HepG2 (cell line): ENCODE data around the gene SERPINF2. TPM values are rescaled to one million over a fixed set of nuclear protein-coding genes. Genes with fewer than 3 reads are reported as not detected.
A peak's percentile ranks its signal among the peaks of the same experiment; 100 is the strongest.

Source experiments
- ARID4A ChIP-seq: sonication (generic); formaldehyde crosslinking; IDR thresholded peaks from 2 replicates; pipeline ENCODE4 v1.5.0; 2020; ENCODE audit warnings: mild to moderate bottlenecking, missing genetic modification reagents, borderline replicate concordance
- CREB1 ChIP-seq, 2 experiments: fragments of 450-650 bp in 1 of 2; IDR thresholded peaks; 2 replicates each; pipeline ENCODE4 v1.6.1; 2016 to 2017; ENCODE audit warnings: control low read depth in 1 of 2, mild to moderate bottlenecking in 1 of 2, missing compliant biosample characterization in 1 of 2, missing genetic modification characterization in 1 of 2
- DMTF1 ChIP-seq: sonication (generic); formaldehyde crosslinking; IDR thresholded peaks from 2 replicates; pipeline ENCODE4 v1.4.0; 2020; ENCODE audit warnings: mild to moderate bottlenecking, missing genetic modification reagents
- EZH2 ChIP-seq: conservative IDR thresholded peaks from 2 replicates; pipeline ENCODE4 v1.6.1; 2012; ENCODE audit warnings: mild to moderate bottlenecking, low read depth, low read length, moderate library complexity
- HCFC1 ChIP-seq: fragments of 150-350 bp; IDR thresholded peaks from 2 replicates; pipeline ENCODE4 v1.6.1; 2014; ENCODE audit warnings: low read depth, low read length
- NFKB2 ChIP-seq: sonication (generic); formaldehyde crosslinking; IDR thresholded peaks from 2 replicates; pipeline ENCODE4 v1.4.0; 2020; ENCODE audit warnings: missing genetic modification reagents, borderline replicate concordance
- RNF2 ChIP-seq: fragments of 450-650 bp; conservative IDR thresholded peaks from 2 replicates; pipeline ENCODE4 v1.6.1; 2016; ENCODE audit warnings: low read depth
- SETDB1 ChIP-seq: sonication (generic); formaldehyde crosslinking; IDR thresholded peaks from 2 replicates; pipeline ENCODE4 v1.5.1; 2020; ENCODE audit warnings: missing genetic modification reagents, mild to moderate bottlenecking, borderline replicate concordance
- XRCC5 ChIP-seq: fragments of 200-400 bp; formaldehyde crosslinking; optimal IDR thresholded peaks from 2 replicates; pipeline ENCODE3; 2017; ENCODE audit warnings: mild to moderate bottlenecking, low read length
- ZBTB34 ChIP-seq: sonication (generic); formaldehyde crosslinking; IDR thresholded peaks from 2 replicates; pipeline ENCODE4 v1.8.0; 2022; ENCODE audit warnings: mild to moderate bottlenecking, missing genetic modification reagents
- ZBTB38 ChIP-seq: sonication (generic); formaldehyde crosslinking; IDR thresholded peaks from 2 replicates; pipeline ENCODE4 v1.5.1; 2020; ENCODE audit warnings: mild to moderate bottlenecking, missing genetic modification reagents
- ZC3H13 ChIP-seq: sonication (generic); formaldehyde crosslinking; IDR thresholded peaks from 2 replicates; pipeline ENCODE4 v1.8.1; 2023; ENCODE audit warnings: mild to moderate bottlenecking, missing genetic modification reagents, moderate library complexity
- ZMYM2 ChIP-seq: sonication (generic); formaldehyde crosslinking; IDR thresholded peaks from 2 replicates; pipeline ENCODE4 v1.8.0; 2022; ENCODE audit warnings: mild to moderate bottlenecking, missing genetic modification reagents
- ZNF17 ChIP-seq: sonication (generic); formaldehyde crosslinking; IDR thresholded peaks from 2 replicates; pipeline ENCODE4 v1.5.0; 2020; ENCODE audit warnings: mild to moderate bottlenecking, missing genetic modification reagents
- ZNF260 ChIP-seq: sonication (generic); formaldehyde crosslinking; IDR thresholded peaks from 2 replicates; pipeline ENCODE4 v1.4.0; 2020; ENCODE audit warnings: missing genetic modification reagents, low read depth, mild to moderate bottlenecking, borderline replicate concordance
- ZNF3 ChIP-seq: IDR thresholded peaks from 2 replicates; pipeline ENCODE4 v1.7.0; 2017; ENCODE audit warnings: inconsistent platforms
- ZNF543 ChIP-seq: sonication (generic); formaldehyde crosslinking; IDR thresholded peaks from 2 replicates; pipeline ENCODE4 v1.4.0; 2020; ENCODE audit warnings: mild to moderate bottlenecking, missing genetic modification reagents
- ZNF597 ChIP-seq: sonication (generic); formaldehyde crosslinking; IDR thresholded peaks from 2 replicates; pipeline ENCODE4 v1.5.0; 2020; ENCODE audit warnings: missing genetic modification reagents
- ZNF761 ChIP-seq: sonication (generic); formaldehyde crosslinking; conservative IDR thresholded peaks from 2 replicates; pipeline ENCODE4 v1.4.0; 2020; ENCODE audit warnings: mild to moderate bottlenecking, missing genetic modification reagents
- ZSCAN25 ChIP-seq: sonication (generic); formaldehyde crosslinking; IDR thresholded peaks from 2 replicates; pipeline ENCODE4 v1.8.0; 2022; ENCODE audit warnings: mild to moderate bottlenecking, missing genetic modification reagents
- polyA plus RNA-seq, 8 experiments: library from polyadenylated mRNA; depleted of rRNA in 3 of 8; stranded (reverse) in 7 of 8; unstranded in 1 of 8; fragments of >200 nt; fragmentation: Illumina TruSeq in 4 of 8; extraction: Trizol in 4 of 8; gene quantifications; 2 replicates each; pipeline versions ENCODE4 v1.2.1 to v1.2.3, GENCODE V29; 2011 to 2016; ENCODE audit warnings: low read depth in 4 of 8, missing spikeins in 1 of 8, mixed read lengths in 1 of 8; ENCODE audit not compliant: insufficient read depth in 1 of 8
- total RNA-seq, 5 experiments: library from RNA; depleted of rRNA; stranded (reverse); fragments of >200 nt; fragmentation: Illumina TruSeq; extraction: Trizol; gene quantifications; 2 replicates each; pipeline ENCODE4 v1.2.3, GENCODE V29; 2016; ENCODE audit warnings: low read depth in 1 of 5

SERPINF2 gene
- total and polyA plus RNA-seq, 2 of the 13 experiments (the other 11 are each of a cell fraction or from before 2014, with no cell fraction given), result 309 to 548 TPM

- TF ChIP-seq CREB1 (IDR thresholded peaks at IDR 0.05) (no peak), CREB1 (CRISPR knock-in tag; IDR thresholded peaks at IDR 0.05) (no peak), SETDB1 (no peak), ZNF761 (CRISPR knock-in tag) (0 out of 2 replicates have a peak, but pooled peaks have one; percentile 65), ZNF17 (no peak), EZH2 (no peak), ZNF597 (CRISPR knock-in tag) (no peak), ARID4A (CRISPR knock-in tag) (no peak), ZNF543 (CRISPR knock-in tag) (peak; percentile 2; the same call in 1 of the 2 replicates), ZC3H13 (CRISPR knock-in tag) (no peak), ZBTB34 (CRISPR knock-in tag) (no peak), HCFC1 (no peak), ZSCAN25 (peak; percentile 70; the same call in 1 of the 2 replicates), XRCC5 (no peak), ZNF260 (CRISPR knock-in tag) (no peak), DMTF1 (CRISPR knock-in tag) (0 out of 2 replicates have a peak, but pooled peaks have one; percentile 47), ZNF3 (CRISPR knock-in tag) (no peak), RNF2 (no peak), ZBTB38 (CRISPR knock-in tag) (no peak), NFKB2 (CRISPR knock-in tag) (no peak), ZMYM2 (no peak)
These were observed 6.8 kb upstream of the SERPINF2 start (continued) for GRCh38 chr17:1735834-1736347.
